GM06990 (cell line): ENCODE data around the gene IL1RAP.

ENCODE experiments used
- DNase-seq: peaks from one replicate; pipeline ENCODE4 v3.0.0-alpha.2; 2011; ENCODE audit not compliant: insufficient read length; ENCODE audit errors: extremely low read depth
- H3K27me3 ChIP-seq: replicated peaks from 2 replicates; pipeline ENCODE4 v1.6.0; 2011; ENCODE audit warnings: low read length; ENCODE audit not compliant: control insufficient read depth, insufficient read depth
- H3K36me3 ChIP-seq: 2 replicates; pipeline ENCODE4 v1.5.1; 2011; ENCODE audit warnings: low read length; ENCODE audit not compliant: control insufficient read depth, insufficient read depth
- H3K4me3 ChIP-seq: replicated peaks from 2 replicates; pipeline ENCODE4 v1.5.1; 2011; ENCODE audit warnings: low read depth, mild to moderate bottlenecking, control low read depth, low read length
- TF ChIP-seq, protein P1 (sequence below): IDR thresholded peaks from 2 replicates; pipeline ENCODE4 v1.5.1; 2011; ENCODE audit warnings: low read length, control low read depth, mild to moderate bottlenecking, inconsistent platforms; ENCODE audit not compliant: insufficient read depth, poor library complexity, severe bottlenecking

The IL1RAP gene

GRCh38 chr3:190574473-190574872, 60.6 kb downstream of the IL1RAP start:
- Histone ChIP-seq H3K36me3 (no peaks in the 10 kb centered on the region), H3K27me3 (no peaks in the 10 kb centered on the region), H3K4me3 (no peak overlapping the region)
- TF ChIP-seq, protein P1, sequence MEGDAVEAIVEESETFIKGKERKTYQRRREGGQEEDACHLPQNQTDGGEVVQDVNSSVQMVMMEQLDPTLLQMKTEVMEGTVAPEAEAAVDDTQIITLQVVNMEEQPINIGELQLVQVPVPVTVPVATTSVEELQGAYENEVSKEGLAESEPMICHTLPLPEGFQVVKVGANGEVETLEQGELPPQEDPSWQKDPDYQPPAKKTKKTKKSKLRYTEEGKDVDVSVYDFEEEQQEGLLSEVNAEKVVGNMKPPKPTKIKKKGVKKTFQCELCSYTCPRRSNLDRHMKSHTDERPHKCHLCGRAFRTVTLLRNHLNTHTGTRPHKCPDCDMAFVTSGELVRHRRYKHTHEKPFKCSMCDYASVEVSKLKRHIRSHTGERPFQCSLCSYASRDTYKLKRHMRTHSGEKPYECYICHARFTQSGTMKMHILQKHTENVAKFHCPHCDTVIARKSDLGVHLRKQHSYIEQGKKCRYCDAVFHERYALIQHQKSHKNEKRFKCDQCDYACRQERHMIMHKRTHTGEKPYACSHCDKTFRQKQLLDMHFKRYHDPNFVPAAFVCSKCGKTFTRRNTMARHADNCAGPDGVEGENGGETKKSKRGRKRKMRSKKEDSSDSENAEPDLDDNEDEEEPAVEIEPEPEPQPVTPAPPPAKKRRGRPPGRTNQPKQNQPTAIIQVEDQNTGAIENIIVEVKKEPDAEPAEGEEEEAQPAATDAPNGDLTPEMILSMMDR: no peak
- DNase-seq: no peak

DNA sequence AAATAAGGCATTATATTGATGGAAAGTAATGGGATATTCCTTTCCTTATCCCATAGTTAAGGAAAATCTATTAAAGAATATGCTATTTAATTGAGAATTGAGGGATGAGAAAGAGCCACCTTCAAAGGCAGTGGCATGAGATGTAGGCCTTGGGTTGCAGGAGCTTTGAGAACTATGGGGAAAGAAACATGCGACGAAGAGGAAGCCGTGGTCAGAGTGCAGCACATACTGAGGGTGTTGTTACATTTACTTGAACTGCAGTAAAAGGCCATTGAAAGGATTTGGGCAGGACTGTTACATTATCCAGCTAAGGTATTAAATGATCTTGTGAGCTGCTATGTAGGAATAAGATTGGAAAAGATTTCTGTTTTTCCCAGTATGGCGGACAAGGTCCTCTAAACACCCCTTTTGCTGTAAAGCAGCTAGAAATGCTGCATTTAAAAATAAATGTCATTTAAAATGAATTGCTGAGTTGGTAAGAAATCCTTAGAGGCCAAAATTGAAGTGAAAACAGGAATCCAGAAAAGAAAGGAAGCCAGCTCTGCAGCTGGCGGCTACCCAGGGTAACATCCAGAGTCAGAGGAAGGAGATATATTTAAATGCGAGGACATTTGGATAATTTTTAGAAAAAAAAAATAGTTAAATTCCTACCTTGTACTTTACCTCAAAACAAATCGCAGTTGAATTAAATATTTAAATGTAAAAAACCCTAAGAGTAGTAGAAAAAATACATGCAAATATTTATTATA, 61.7 kb downstream of the IL1RAP start:
- Histone ChIP-seq H3K4me3 (no peak overlapping the region), H3K36me3 (no peaks in the 10 kb centered on the region), H3K27me3 (no peaks in the 10 kb centered on the region)
- no peak for DNase-seq
- TF ChIP-seq, protein P1: no peak

- H3K27me3 ChIP-seq: no peaks in the 10 kb centered on the region
- TF ChIP-seq, protein P1: no peak
- no peak overlapping the region for H3K4me3 ChIP-seq
- no peaks in the 10 kb centered on the region for H3K36me3 ChIP-seq
- no peak for DNase-seq
Observed at GRCh38 chr3:190577225-190577624, 63.3 kb downstream of the IL1RAP start.

DNA sequence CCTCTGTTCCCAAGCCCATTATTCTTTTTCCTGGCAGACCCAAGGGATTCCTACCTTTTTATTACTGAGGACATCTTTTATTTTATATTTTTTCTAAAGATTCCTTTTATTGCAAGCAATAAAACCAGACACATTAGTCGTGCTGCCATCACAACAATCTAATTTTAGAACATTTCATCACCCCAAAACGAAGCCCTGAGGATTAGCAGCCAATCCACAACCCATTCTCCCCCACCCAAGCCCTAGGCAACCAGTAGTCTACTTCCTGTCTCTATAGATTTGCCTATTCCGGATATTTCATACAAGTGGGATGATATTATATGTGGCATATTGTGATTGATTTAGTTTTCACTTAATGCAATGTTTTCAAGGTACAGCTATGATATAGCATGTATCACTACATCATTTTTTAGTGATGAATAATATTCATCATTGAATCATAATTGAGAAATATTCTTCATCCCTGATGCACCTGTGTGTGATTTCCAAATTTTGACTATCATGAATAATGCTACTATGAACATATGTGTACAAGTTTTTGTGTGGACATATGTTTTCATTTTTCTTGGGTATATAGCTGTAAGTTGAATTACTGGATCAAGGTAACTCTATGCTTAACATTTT, 65.7 kb downstream of the IL1RAP start:
- TF ChIP-seq, protein P1: no peak
- DNase-seq: no peak
- Histone ChIP-seq H3K27me3 (no peaks in the 10 kb centered on the region), H3K4me3 (no peak overlapping the region), H3K36me3 (no peaks in the 10 kb centered on the region)

DNA sequence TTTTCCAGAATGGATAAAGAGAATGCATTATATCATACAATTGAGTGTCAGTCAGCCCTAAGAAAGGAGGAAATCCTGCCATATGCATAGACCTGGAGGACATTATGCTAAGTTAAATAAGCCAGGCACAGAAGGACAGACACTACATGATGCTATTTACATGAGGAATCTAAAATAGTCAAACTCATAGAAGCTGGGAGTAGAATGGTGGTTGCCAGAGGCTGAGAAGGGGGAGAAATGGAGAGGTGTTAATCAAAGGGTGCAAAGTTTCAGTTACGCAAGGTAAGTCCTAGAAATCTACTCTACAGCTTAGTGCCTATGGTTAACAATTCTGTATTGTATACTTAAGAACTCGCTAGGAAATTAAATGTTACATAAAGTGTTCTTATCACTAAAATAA, 66.5 kb downstream of the IL1RAP start:
- TF ChIP-seq, protein P1: no peak
- no peak for DNase-seq
- Histone ChIP-seq H3K27me3 (no peaks in the 10 kb centered on the region), H3K4me3 (no peak overlapping the region), H3K36me3 (no peaks in the 10 kb centered on the region)
